Prostate gland (tissue), 2 donors: ENCODE data around the gene COL24A1. TPM values are rescaled to one million over a fixed set of nuclear protein-coding genes. Genes with fewer than 3 reads are reported as not detected.
"Not testable (repeated sequence)": the region's sequence is repeated elsewhere in the genome, so short reads cannot be mapped to it uniquely, and the experiment has no call there.

Experiments used
- DNase-seq: peaks from one replicate; pipeline ENCODE4 v3.0.0-alpha.2; 2019; ENCODE audit warnings: low spot score
- H3K27ac ChIP-seq, 2 donors: fragments of 200-600 bp; sonication (generic); 2 replicates each; pipeline ENCODE4 v1.5.1; 2017 to 2019
- H3K27me3 ChIP-seq: fragments of 200-600 bp; sonication (generic); replicated peaks from 2 replicates; pipeline ENCODE4 v1.5.1; 2019; ENCODE audit not compliant: insufficient read depth
- H3K36me3 ChIP-seq, 2 donors: fragments of 200-600 bp; sonication (generic); 1 replicate in 1 of 2; 2 replicates in 1 of 2; pipeline versions ENCODE4 v1.5.1 to v1.8.1; 2017 to 2019
- H3K4me1 ChIP-seq: fragments of 200-600 bp; sonication (generic); replicated peaks from 2 replicates; pipeline ENCODE4 v1.5.1; 2019
- H3K4me3 ChIP-seq, 2 donors: fragments of 200-600 bp; sonication (generic); 2 replicates each; pipeline ENCODE4 v1.5.1; 2017 to 2019
- H3K9me3 ChIP-seq: fragments of 200-600 bp; sonication (generic); 2 replicates; pipeline ENCODE4 v1.5.1; 2017
- CTCF ChIP-seq, 4 experiments: fragments of 200-600 bp in 2 of 4; fragments of 450-650 bp in 2 of 4; sonication (generic) in 2 of 4; IDR thresholded peaks; 1 replicate in 3 of 4; 2 replicates in 1 of 4; pipeline ENCODE4 v1.5.1; 2016 to 2019; ENCODE audit warnings: antibody characterized with exemption in 4 of 4, mild to moderate bottlenecking in 2 of 4, moderate library complexity in 2 of 4
- POLR2A ChIP-seq: fragments of 450-650 bp; IDR thresholded peaks from one replicate; pipeline ENCODE4 v1.6.1; 2016; ENCODE audit warnings: antibody characterized with exemption, mild to moderate bottlenecking
- POLR2AphosphoS5 ChIP-seq: sonication (generic); formaldehyde crosslinking; IDR thresholded peaks from one replicate; pipeline ENCODE4 v1.6.1; 2017; ENCODE audit warnings: antibody characterized with exemption
- WGBS: methylation state at CpG from one replicate; pipeline ENCODE4 v1.1.5; 2018; 5-methylcytosine and 5-hydroxymethylcytosine counted together
- intact Hi-C: fragments of 100-400 bp; cut with DNase I; formaldehyde crosslinking; loops from one replicate; pipeline ENCODE4 v1.14.2; 2022
- total RNA-seq, 2 donors: library from RNA; depleted of rRNA; stranded (reverse); fragments of >200 nt; gene quantifications; one replicate each; pipeline ENCODE4 v1.1.0, GENCODE V29; 2016

The COL24A1 gene
- total RNA-seq, 2 donors from 2014 or later = 0.28 to 0.32 TPM

- no peak for DNase-seq
- H3K4me3 ChIP-seq = no peak overlapping the region
- no peaks in the 10 kb centered on the region for H3K9me3 ChIP-seq
- no peaks in the 10 kb centered on the region for H3K27me3 ChIP-seq
- H3K27ac ChIP-seq = no peak overlapping the region
- H3K4me1 ChIP-seq = no peaks in the 10 kb centered on the region
- no peak for TF ChIP-seq POLR2A
- no peak for TF ChIP-seq CTCF (IDR thresholded peaks at IDR 0.05)
- TF ChIP-seq POLR2AphosphoS5 = no peak
- 81% methylated on average over 2 of the region's 2 CpGs for WGBS
- intact Hi-C loops = no loop called here
- H3K36me3 ChIP-seq = no peaks in the 10 kb centered on the region
Observed at GRCh38 chr1:85799737-85800136, 356.8 kb downstream of the COL24A1 start.

- WGBS = 86% methylated on average over 2 of the region's 2 CpGs
- Histone ChIP-seq H3K4me1 (no peaks in the 10 kb centered on the region), H3K4me3 (no peak overlapping the region), H3K36me3 (no peaks in the 10 kb centered on the region), H3K9me3 (no peaks in the 10 kb centered on the region), H3K27me3 (no peaks in the 10 kb centered on the region), H3K27ac (no peak overlapping the region)
- TF ChIP-seq POLR2AphosphoS5 = no peak
- no peak for TF ChIP-seq CTCF (IDR thresholded peaks at IDR 0.05)
- no peak for TF ChIP-seq POLR2A
- intact Hi-C loops = no loop called here
- no peak for DNase-seq
Observed at GRCh38 chr1:85798419-85798818, 358.2 kb downstream of the COL24A1 start.

- H3K4me1 ChIP-seq, H3K36me3 ChIP-seq, intact Hi-C loops, H3K9me3 ChIP-seq, DNase-seq, H3K27ac ChIP-seq, H3K27me3 ChIP-seq, H3K4me3 ChIP-seq: not testable (repeated sequence)
- 91% methylated on average over 6 of the region's 6 CpGs for WGBS
Observed at GRCh38 chr1:85777021-85777420, 379.6 kb downstream of the COL24A1 start.

- TF ChIP-seq CTCF (IDR thresholded peaks at IDR 0.05) (no peak), POLR2A (no peak), POLR2AphosphoS5 (no peak)
- Histone ChIP-seq H3K36me3 (no peaks in the 10 kb centered on the region), H3K27me3 (no peaks in the 10 kb centered on the region), H3K9me3 (no peaks in the 10 kb centered on the region), H3K4me3 (no peak overlapping the region), H3K4me1 (no peaks in the 10 kb centered on the region), H3K27ac (no peak overlapping the region)
- 76% methylated on average over 1 of the region's 1 CpG for WGBS
- intact Hi-C loops = no loop called here
- no peak for DNase-seq
Observed at GRCh38 chr1:85762804-85763203, 393.8 kb downstream of the COL24A1 start.

GRCh38 chr1:85756864-85757263 lies 399.7 kb downstream of the COL24A1 start:
- intact Hi-C loops = no loop called here
- Histone ChIP-seq H3K9me3 (no peaks in the 10 kb centered on the region), H3K4me1 (no peaks in the 10 kb centered on the region), H3K36me3 (no peaks in the 10 kb centered on the region), H3K4me3 (no peak overlapping the region), H3K27me3 (no peaks in the 10 kb centered on the region), H3K27ac (no peak overlapping the region)
- WGBS = 92% methylated on average over 5 of the region's 5 CpGs
- no peak for TF ChIP-seq POLR2AphosphoS5
- no peak for TF ChIP-seq CTCF (IDR thresholded peaks at IDR 0.05)
- no peak for TF ChIP-seq POLR2A
- DNase-seq = no peak
